NB4 (cell line): ENCODE results near the gene LDLRAD1.

Experiments used
- CTCF ChIP-seq: IDR thresholded peaks from one replicate; pipeline ENCODE4 v1.5.1; 2012; ENCODE audit warnings: low read depth, low read length
- MAX ChIP-seq: IDR thresholded peaks from 2 replicates; pipeline ENCODE4 v1.6.1; 2011; ENCODE audit warnings: low read depth, low read length

- TF ChIP-seq MAX (no peak), CTCF (no peak)
Measured at GRCh38 chr1:53962395-53962794, 55.6 kb downstream of the LDLRAD1 start.
